ENCODE data around the gene HS6ST1.

The HS6ST1 gene

GRCh38 chr2:128347701-128348539, 29.3 kb upstream of the HS6ST1 start:
- no peak for DNase-seq

DNA sequence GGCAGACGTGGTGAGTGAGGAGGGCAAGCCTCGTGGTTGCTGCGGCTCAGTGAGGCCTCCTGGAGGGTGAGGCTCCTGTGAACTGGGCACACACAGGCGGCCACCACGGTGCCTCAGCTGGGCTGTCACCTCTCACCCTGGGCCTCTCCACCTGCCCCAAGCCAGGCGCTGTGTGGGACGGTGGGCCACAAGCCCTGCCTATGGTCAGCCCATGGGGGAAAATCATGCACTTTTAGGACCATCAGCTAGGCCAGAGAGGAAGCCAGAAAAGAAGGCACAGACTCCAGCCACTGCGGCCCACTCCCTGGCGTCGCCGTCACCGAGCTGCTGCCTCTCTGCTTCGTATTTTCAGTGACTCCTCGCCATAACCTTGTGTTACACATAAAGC, 28.5 kb upstream of the HS6ST1 start:
- DNase-seq: no peak

- no peak for DNase-seq
Measured at GRCh38 chr2:128346291-128347170, 27.9 kb upstream of the HS6ST1 start.

GRCh38 chr2:128345436-128346165, 26.9 kb upstream of the HS6ST1 start:
- no peak for DNase-seq

DNA sequence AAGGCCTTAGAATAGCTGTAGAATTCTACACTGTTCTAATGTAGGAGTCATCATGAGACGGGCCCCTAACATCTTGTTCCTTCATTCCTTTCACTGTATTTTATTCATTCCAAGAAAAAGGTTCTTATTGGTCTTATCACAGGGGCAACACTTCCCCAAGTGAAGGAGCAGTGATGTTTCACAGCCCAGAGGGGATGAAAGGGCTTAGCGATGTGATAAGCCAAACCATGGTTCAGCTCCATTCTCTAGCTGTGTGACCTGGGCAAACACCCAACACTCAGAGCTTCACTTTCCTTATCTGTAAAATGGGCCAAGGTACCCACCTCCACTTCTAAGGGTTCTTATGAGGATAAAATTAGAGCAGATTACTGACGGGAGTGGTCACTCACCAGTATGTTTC, 25.4 kb upstream of the HS6ST1 start:
- DNase-seq: no peak

GRCh38 chr2:128343459-128343858, 24.8 kb upstream of the HS6ST1 start:
- no peak for DNase-seq

- DNase-seq: no peak
Measured at GRCh38 chr2:128342550-128342949, 23.9 kb upstream of the HS6ST1 start.

- no peak for DNase-seq
Measured at GRCh38 chr2:128341621-128342020, 23.0 kb upstream of the HS6ST1 start.

DNA sequence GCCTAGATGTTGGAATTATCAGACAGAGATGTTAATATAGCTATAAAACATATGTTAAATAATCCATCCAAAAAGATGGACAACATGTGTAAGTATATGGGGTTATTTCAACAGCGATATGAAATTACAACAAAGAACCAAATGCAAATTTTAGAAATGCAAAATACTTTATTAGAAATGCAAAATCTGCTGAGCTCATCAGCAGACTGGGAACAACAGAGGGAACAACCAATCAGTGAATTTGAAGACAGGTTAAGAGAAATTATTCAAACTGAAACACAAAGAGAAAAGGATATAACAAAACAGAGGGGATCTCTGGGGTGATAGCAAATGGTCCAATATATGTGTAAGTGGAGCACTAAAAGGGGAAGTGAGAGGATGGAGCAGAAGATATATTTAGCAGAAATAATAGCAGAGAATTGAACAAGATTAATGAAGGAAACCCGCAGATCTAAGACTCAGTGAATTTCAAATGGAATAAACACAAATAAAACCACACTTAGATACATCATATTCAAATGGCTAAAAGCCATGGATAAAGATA, 13.5 kb upstream of the HS6ST1 start:
- DNase-seq: no peak

DNA sequence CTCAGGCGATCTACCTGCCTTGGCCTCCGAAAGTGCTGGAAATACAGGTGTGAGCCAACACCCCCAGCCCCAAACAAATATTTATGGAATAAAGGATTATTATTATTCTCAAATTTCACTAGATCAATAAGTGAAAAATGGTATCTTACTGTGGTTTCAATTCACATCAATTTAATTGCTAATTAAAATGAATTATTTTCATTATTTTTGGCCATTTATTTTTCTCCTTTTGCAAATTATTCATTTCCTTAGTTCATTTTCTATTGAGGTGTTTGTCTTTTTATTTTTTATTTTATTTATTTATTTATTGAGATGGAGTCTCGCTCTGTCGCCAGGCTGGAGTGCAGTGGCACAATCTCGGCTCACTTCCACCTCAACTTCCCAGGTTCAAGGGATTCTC, 11.9 kb upstream of the HS6ST1 start:
- DNase-seq: no peak

- DNase-seq: no peak
Measured at GRCh38 chr2:128329607-128330006, 10.9 kb upstream of the HS6ST1 start.

DNA sequence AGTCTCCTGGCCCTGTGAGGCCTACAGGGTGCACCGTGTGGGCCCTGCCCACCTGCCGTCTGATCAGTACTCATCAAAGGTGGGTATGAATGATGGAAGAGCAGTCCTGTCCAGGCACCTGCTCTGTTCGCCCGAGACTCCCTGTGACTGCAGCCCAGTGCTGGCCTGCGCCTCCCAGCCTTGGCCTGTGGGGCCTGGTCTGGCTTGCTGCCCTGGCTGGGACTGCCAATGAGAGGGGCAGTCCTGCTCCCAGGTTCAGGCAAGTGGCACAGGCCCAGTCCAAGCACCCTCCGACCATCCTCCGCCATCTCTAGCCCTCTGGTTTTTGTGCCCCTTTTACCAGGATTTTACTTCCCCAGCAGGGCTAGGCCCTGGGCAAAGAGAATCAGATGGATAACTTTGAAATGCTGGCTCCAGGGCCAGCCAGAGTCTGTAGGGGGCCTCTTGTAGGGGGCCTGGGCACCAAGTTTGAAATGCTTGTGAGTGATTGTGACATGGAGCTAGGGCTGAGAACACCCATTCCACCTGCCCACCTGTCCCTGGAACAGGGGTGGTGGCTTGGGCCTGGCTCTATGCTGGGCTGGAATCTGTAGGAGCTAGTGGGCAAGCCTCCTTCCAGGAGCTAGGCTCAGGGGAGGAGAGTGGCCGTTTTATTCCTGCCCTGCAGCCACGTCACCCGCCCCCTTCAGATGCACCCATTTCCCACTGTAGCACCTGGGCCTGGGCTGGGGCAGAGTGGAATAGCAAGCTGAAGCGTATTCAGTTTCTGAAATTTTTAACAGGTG, 8.7 kb upstream of the HS6ST1 start:
- DNase-seq: no peak

GRCh38 chr2:128326346-128326745, 7.7 kb upstream of the HS6ST1 start:
- DNase-seq: no peak

DNA sequence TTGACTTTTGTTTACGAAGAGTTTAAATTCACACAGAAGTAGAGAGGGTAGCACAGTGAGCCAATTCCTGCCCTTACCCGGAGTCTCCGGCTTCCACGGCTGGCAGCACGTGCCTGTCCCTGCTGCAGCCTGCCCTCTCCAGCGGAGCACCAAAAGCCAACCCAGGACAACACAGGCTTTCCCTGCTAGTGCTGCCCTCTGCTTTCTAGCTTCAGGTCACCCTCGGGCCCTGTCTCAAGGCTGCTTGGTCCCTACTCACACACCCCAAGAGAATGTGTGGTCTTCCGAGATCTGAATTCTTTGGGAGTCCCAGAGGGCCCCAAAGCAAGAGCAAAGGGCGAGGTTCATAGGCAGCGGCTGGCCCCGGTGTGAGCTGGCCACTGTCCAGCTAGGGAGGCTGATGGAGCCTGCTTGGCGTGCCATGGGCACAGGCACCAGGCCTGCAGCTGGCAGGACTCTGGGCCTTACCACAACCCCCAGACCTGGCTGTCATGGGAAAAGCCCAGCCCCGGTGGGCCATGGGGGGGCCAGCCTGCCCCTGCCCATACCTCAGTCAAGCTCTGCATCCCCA, 7.0 kb upstream of the HS6ST1 start:
- DNase-seq: no peak

- no peak for DNase-seq
Measured at GRCh38 chr2:128324897-128325410, 6.3 kb upstream of the HS6ST1 start.

GRCh38 chr2:128324008-128324896, 5.6 kb upstream of the HS6ST1 start:
- no peak for DNase-seq

GRCh38 chr2:128323555-128323931, 4.9 kb upstream of the HS6ST1 start:
- no peak for DNase-seq

DNA sequence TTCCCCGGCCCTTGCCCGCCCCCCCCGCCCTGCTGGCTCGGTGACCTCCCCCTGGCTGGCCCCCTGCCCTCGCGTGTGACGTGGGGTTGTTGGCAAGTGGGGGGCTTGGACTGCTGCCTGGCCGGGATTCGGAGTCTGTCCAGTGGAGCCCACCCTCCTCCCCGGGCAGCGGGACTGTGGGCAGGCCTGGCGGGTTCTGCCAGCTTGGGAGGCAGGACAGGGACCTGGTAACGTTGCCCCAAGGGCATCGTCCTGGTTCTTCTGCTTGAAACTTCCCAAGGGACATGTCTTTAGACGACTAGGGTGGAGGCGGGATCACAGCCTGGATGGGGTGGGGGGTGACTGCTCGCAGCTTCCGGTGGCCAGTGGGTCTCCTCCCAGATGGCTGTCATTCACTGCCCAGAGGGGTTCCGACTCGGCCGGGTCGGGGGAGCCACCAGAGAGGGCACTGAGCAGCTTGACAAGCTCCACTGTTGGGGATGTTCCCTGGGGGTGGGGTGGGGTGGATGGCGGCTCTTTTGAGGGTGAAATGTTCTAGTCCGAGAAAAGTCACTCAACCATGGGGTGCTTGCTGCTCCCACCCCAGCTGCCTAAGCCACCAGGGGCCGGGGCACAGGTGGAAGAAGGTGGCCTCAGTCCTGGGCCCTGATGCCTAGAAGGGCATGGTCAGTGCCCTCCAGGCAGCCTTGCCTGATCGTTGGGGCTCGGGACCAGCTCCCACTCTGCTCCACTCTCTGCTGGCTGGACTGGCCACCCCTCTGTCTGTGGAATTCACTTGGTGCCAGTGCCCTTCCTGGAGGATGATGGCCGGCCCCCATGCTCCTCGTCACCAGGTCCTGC, 4.3 kb upstream of the HS6ST1 start:
- no peak for DNase-seq
